PC-9 (cell line): ENCODE results near the gene ZBTB7C. TPM values are rescaled to one million over a fixed set of nuclear protein-coding genes. Genes with fewer than 3 reads are reported as not detected.

Experiments used
- BruUV-seq: library from RNA; stranded (reverse); fragments of 400-500 nt; replicated peaks from 2 replicates; lab custom pipeline; 2021; lab: Mats Ljungman, UMichigan
- CTCF ChIA-PET: fragments of 300-600 bp; sonication (Branson Sonifier 250); formaldehyde crosslinking; loops from one replicate; lab custom pipeline; 2022; ENCODE audit warnings: antibody characterized with exemption; lab: Charles Lee
- POLR2A ChIA-PET: fragments of 300-600 bp; sonication (Branson Sonifier 250); formaldehyde crosslinking; loops from one replicate; lab custom pipeline; 2022; ENCODE audit warnings: antibody characterized with exemption; ENCODE audit not compliant: unreplicated experiment; lab: Charles Lee
- DNase-seq, 2 experiments: peaks; one replicate each; pipeline versions ENCODE4 v3.0.0 to v3.0.0-alpha.2; 2015 to 2022; ENCODE audit warnings: mixed read lengths in 1 of 2
- H2AFZ ChIP-seq: fragments of 200-600 bp; sonication (generic); 2 replicates; pipeline ENCODE4 v1.8.1; 2017; ENCODE audit warnings: antibody characterized with exemption
- H3F3A ChIP-seq: fragments of 200-600 bp; sonication (generic); 2 replicates; pipeline ENCODE4 v1.8.1; 2017; ENCODE audit warnings: antibody characterized with exemption, mild to moderate bottlenecking, low read depth; ENCODE audit not compliant: insufficient read depth
- H3K27ac ChIP-seq: fragments of 200-600 bp; sonication (generic); 2 replicates; pipeline ENCODE4 v1.6.1; 2016; ENCODE audit warnings: mixed run types
- H3K27me3 ChIP-seq: fragments of 200-600 bp; sonication (generic); 2 replicates; pipeline ENCODE4 v1.6.1; 2016; ENCODE audit warnings: low read depth, mixed run types; ENCODE audit not compliant: insufficient read depth
- H3K36me3 ChIP-seq: fragments of 200-600 bp; sonication (generic); 2 replicates; pipeline ENCODE4 v1.6.1; 2016; ENCODE audit warnings: low read depth, mixed run types
- H3K4me1 ChIP-seq: fragments of 200-600 bp; sonication (generic); replicated peaks from 2 replicates; pipeline ENCODE4 v1.6.1; 2016; ENCODE audit warnings: mixed run types; ENCODE audit not compliant: insufficient read depth
- H3K4me2 ChIP-seq: fragments of 200-600 bp; sonication (generic); 2 replicates; pipeline ENCODE4 v1.6.1; 2017; ENCODE audit warnings: mixed run types
- H3K4me3 ChIP-seq: fragments of 200-600 bp; sonication (generic); 2 replicates; pipeline ENCODE4 v1.6.1; 2016; ENCODE audit warnings: mixed run types
- H3K79me2 ChIP-seq: fragments of 200-600 bp; sonication (generic); 2 replicates; pipeline ENCODE4 v1.6.1; 2017; ENCODE audit warnings: low read depth, mixed run types
- H3K9me2 ChIP-seq: fragments of 200-600 bp; sonication (generic); 2 replicates; pipeline ENCODE4 v1.8.1; 2017; ENCODE audit warnings: mild to moderate bottlenecking; ENCODE audit not compliant: insufficient read depth
- H3K9me3 ChIP-seq: fragments of 200-600 bp; sonication (generic); 2 replicates; pipeline ENCODE4 v1.8.1; 2016; ENCODE audit warnings: low read depth; ENCODE audit not compliant: insufficient read depth
- H4K20me1 ChIP-seq: fragments of 200-600 bp; sonication (generic); 2 replicates; pipeline ENCODE4 v1.8.1; 2017; ENCODE audit not compliant: insufficient read depth
- EZH2 ChIP-seq: fragments of 200-600 bp; sonication (generic); IDR thresholded peaks from 2 replicates; pipeline ENCODE4 v1.8.0; 2017; ENCODE audit warnings: antibody characterized with exemption, low read depth
- intact Hi-C: fragments of 100-400 bp; cut with micrococcal nuclease; formaldehyde crosslinking; loops from one replicate; pipeline ENCODE4 v1.10.0; 2022; ENCODE audit not compliant: unreplicated experiment
- total RNA-seq: library from RNA; stranded (reverse); gene quantifications from 2 replicates; pipeline ENCODE4 v1.2.3, GENCODE V29; 2021
- TF ChIP-seq, protein P1 (sequence below): fragments of 200-600 bp; sonication (generic); conservative IDR thresholded peaks from 2 replicates; pipeline ENCODE4 v1.6.1; 2017; ENCODE audit warnings: mixed run types, antibody characterized with exemption, mild to moderate bottlenecking, moderate library complexity

ZBTB7C gene
- total RNA-seq, 1 experiment from 2014 or later: not detected

DNA sequence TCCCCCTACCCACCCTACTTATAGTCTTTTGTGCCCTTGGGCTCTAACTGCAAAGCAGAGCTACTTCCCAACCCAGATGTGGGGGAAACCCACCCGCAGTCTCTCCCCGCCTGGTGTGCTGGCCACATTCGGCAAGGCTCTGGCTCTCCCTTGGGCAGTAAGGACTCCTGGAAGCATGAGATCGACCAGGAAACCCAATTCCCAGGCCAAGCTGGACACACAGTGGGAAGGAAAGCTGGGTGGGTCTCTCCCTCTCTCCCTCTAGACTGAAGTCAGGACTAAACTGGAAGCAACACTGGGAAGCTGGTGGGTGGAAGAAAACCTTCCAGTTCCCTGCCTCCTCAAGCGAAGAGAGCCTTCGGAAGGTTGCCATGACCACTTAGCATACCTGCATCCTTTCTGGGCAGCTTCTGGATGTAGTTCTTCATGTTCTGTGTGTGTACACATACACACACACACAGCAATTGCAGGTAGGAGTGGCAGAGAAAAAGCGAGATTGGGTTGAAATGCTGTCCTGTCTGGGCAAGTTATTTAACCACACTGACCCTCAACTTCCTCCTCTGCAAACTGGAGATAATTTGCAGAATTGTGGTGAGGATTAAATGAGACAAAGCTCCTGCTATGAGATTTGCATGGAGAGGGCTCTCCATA lies 33.9 kb downstream of the ZBTB7C start:
- Histone ChIP-seq H3K4me2 (0 out of 2 replicates have a peak overlapping the region, but pooled peaks have one; percentile 27), H2AFZ (no peak overlapping the region), H3K79me2 (no peaks in the 10 kb centered on the region), H3K36me3 (no peaks in the 10 kb centered on the region), H3K27ac (no peak overlapping the region), H3K4me3 (no peak overlapping the region), H3K9me3 (no peaks in the 10 kb centered on the region), H4K20me1 (no peaks in the 10 kb centered on the region), H3K27me3 (no peaks in the 10 kb centered on the region), H3K9me2 (no peaks in the 10 kb centered on the region), H3K4me1 (peaks cover 11% of the 10 kb centered on the region), H3F3A (0 out of 2 replicates have a peak, but pooled peaks cover 4% of the 10 kb centered on the region)
- TF ChIP-seq, protein P1, sequence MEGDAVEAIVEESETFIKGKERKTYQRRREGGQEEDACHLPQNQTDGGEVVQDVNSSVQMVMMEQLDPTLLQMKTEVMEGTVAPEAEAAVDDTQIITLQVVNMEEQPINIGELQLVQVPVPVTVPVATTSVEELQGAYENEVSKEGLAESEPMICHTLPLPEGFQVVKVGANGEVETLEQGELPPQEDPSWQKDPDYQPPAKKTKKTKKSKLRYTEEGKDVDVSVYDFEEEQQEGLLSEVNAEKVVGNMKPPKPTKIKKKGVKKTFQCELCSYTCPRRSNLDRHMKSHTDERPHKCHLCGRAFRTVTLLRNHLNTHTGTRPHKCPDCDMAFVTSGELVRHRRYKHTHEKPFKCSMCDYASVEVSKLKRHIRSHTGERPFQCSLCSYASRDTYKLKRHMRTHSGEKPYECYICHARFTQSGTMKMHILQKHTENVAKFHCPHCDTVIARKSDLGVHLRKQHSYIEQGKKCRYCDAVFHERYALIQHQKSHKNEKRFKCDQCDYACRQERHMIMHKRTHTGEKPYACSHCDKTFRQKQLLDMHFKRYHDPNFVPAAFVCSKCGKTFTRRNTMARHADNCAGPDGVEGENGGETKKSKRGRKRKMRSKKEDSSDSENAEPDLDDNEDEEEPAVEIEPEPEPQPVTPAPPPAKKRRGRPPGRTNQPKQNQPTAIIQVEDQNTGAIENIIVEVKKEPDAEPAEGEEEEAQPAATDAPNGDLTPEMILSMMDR: no peak
- TF ChIP-seq EZH2: no peak
- BruUV-seq: no TSS peak
- ChIA-PET POLR2A (no interaction called here), CTCF (no interaction called here)
- DNase-seq: no peak
- intact Hi-C loops: no loop called here

DNA sequence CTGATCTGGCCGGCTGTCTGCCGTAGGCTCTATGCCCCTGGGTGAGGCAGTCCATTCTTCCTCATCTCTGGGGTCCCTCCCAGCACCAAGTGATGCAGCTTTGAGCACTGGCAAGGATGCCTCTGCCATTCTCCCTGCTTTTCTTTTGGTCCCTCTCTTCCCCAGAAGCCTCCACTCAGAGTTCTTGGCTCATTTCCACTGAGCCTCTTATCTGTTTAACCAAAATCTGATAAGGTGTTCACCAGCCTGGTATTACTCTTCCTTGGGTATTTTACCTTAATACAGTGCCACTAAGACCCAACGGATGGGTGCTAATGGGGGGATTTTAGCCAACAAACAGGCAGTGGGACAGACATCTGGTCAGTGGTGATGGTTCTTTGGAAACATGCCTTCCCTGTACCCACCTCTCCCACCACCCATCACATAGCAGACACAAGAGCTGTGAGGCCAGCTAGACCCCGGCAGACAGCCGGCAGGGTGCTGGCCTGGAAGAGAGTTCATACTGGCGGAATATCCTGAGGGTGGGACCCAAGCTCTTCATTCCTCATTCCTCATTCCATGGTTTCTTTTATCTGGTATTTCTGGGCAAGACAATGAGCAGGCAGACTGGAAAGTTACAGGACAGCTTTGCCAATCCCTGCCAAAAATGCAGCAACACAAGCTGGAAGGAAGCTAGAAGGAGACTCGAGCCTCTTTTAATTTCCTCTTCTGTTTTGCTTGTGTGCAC lies 34.6 kb downstream of the ZBTB7C start:
- intact Hi-C loops: no loop called here
- Histone ChIP-seq H4K20me1 (no peaks in the 10 kb centered on the region), H3F3A (0 out of 2 replicates have a peak, but pooled peaks cover 4% of the 10 kb centered on the region), H3K9me2 (no peaks in the 10 kb centered on the region), H3K4me2 (0 out of 2 replicates have a peak overlapping the region, but pooled peaks have one; percentile 27), H3K9me3 (no peaks in the 10 kb centered on the region), H3K4me1 (peaks cover 11% of the 10 kb centered on the region), H3K4me3 (no peak overlapping the region), H3K79me2 (no peaks in the 10 kb centered on the region), H3K27me3 (no peaks in the 10 kb centered on the region), H3K36me3 (no peaks in the 10 kb centered on the region), H3K27ac (no peak overlapping the region), H2AFZ (no peak overlapping the region)
- no TSS peak for BruUV-seq
- no peak for DNase-seq
- CTCF ChIA-PET: no interaction called here
- POLR2A ChIA-PET: no interaction called here
- TF ChIP-seq, protein P1: no peak
- no peak for TF ChIP-seq EZH2

GRCh38 chr18:48371854-48372602 lies 37.2 kb downstream of the ZBTB7C start:
- POLR2A ChIA-PET: no interaction called here
- Histone ChIP-seq H3K79me2 (no peaks in the 10 kb centered on the region), H3K4me3 (no peak overlapping the region), H3K9me2 (no peaks in the 10 kb centered on the region), H3K4me2 (no peak overlapping the region), H3F3A (0 out of 2 replicates have a peak, but pooled peaks cover 4% of the 10 kb centered on the region), H4K20me1 (no peaks in the 10 kb centered on the region), H2AFZ (no peak overlapping the region), H3K27me3 (no peaks in the 10 kb centered on the region), H3K4me1 (peaks cover 11% of the 10 kb centered on the region), H3K27ac (no peak overlapping the region), H3K36me3 (no peaks in the 10 kb centered on the region), H3K9me3 (no peaks in the 10 kb centered on the region)
- TF ChIP-seq, protein P1: no peak
- TF ChIP-seq EZH2: no peak
- intact Hi-C loops: no loop called here
- DNase-seq: no peak
- BruUV-seq: no TSS peak
- CTCF ChIA-PET: no interaction called here
